ENCODE measurements around the gene SAXO2.

- no peak for TF ChIP-seq CTCF (IDR thresholded peaks at IDR 0.05 in 4 of 5, conservative IDR thresholded peaks at IDR 0.05 in 1 of 5)
- TF ChIP-seq POLR2A (IDR thresholded peaks at IDR 0.05): no peak
Measured at GRCh38 chr15:82263350-82263749, 732 bp downstream of the SAXO2 start.
